Measurements from ENCODE around the gene DOK5.

- TF ChIP-seq CTCF (IDR thresholded peaks at IDR 0.05) (no peak), ZFX (IDR thresholded peaks at IDR 0.05; ENCODE audit: borderline replicate concordance) (no peak)
These were observed 170.2 kb downstream of the DOK5 start for GRCh38 chr20:54645445-54646155.

All from 22Rv1 (cell line).